Erythroblast (primary cell): ENCODE results near the gene METTL22.

Experiments used
- GATA1 ChIP-seq: IDR thresholded peaks from 2 replicates; pipeline ENCODE4 v1.6.1; 2011; ENCODE audit warnings: low read depth, mild to moderate bottlenecking, control low read depth, low read length, moderate library complexity
- POLR2A ChIP-seq: IDR thresholded peaks from 2 replicates; pipeline ENCODE4 v1.6.1; 2011; ENCODE audit warnings: mild to moderate bottlenecking, low read length

- no peak for TF ChIP-seq POLR2A
- TF ChIP-seq GATA1, result no peak
Measured at GRCh38 chr16:8579559-8579958, 41.9 kb upstream of the METTL22 start.
